Kidney capillary endothelial cell (primary cell): ENCODE measurements around the gene SMIM27.

Experiments used
- DNase-seq: peaks from one replicate; pipeline ENCODE4 v3.0.0-alpha.2; 2018; ENCODE audit warnings: low spot score

The SMIM27 gene

DNA sequence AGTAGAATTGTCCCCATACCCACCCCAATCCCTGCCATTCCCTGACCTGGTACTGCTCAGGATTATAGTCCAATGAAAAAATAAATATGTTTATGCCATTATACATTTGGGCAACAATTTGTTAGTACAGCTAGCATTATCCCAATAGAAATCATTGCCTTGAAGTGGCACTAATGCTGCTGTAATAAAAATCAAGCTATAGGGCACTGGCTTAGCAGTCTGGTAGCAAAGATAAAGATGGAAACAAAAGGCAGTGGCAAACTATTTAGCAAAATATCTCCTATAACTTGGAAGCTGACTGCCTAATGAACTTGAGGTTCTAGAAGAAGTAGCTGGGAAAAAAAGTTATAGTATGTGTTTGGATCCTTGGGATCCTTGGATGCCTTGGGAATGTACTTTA is 2.5 kb downstream of the SMIM27 start:
- DNase-seq = no peak

DNA sequence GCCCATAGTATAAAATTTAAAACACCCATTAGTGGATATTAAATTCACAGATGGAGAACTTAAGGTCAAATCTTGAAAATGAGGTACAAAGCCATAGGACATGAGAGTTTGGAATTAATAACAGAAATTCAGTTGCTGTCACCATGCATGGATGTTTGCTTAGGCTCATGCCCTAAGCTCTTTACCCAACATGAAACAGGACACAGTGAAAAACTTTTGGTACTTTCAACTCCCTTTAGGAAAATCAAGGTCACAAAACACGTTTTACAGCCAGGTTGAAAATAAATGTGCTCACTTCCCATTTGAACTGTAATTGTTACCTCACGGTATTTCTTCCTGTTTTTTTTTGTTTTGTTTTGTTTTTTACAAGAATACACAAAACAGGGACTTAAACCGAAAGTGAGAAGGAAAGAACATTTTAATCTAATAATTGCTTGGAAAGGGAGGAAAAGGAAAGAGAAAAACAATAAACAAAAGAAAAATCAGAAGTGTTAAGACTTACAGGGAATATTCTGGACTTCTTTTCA is 6.3 kb downstream of the SMIM27 start:
- DNase-seq = no peak

- DNase-seq = no peak
Observed at GRCh38 chr9:32565967-32566366, 13.8 kb downstream of the SMIM27 start.

DNA sequence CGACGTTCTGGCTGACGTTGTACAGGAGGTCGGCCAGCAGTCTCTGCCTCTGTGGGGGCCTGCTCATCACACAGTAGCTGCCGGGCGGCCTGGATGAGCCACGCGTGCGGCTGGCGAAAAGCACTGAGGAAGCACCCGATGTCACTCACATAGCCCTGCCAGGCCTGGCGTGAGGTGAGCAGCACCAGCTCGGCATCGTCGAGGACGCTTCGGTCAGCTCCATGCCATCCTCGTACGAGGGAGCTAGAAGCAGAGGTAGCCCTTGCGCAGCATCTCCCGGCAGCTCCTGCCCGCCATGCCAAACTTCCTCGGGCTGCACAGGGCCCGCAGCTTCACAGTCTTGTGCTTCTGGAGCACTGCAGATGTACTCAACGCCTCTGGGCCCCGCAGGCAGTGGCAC is 14.6 kb downstream of the SMIM27 start:
- DNase-seq = no peak

DNA sequence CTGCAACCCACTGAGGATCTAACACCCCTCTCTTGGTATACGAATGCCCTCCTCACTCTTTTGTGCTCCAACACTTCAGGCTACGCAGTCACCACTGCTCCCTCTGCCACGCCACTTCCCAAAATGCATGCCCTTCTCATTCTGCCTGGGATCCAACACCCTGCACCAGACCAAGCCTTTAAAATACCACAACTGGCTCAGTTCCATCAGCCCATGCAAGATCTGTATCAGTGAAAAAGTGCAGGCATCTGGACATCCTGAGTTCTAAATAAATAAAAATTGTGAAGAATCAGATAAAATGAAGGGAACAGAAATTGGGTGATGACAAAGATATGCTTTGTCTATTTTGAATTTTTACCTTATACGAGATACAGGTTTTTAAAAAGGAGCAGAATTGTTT is 18.1 kb downstream of the SMIM27 start:
- no peak for DNase-seq

- peak; percentile 80 for DNase-seq
Observed at GRCh38 chr9:32571969-32572899, 20.1 kb downstream of the SMIM27 start.

GRCh38 chr9:32572900-32573523 is 20.9 kb downstream of the SMIM27 start, which contains the start of gene NDUFB6:
TSS of gene NDUFB6 (minus strand) at chr9:32573159. CDS start at chr9:32573060, 99 bp downstream.
- peak; percentile 89 for DNase-seq

- DNase-seq = no peak
Observed at GRCh38 chr9:32573821-32574220, 21.7 kb downstream of the SMIM27 start.

DNA sequence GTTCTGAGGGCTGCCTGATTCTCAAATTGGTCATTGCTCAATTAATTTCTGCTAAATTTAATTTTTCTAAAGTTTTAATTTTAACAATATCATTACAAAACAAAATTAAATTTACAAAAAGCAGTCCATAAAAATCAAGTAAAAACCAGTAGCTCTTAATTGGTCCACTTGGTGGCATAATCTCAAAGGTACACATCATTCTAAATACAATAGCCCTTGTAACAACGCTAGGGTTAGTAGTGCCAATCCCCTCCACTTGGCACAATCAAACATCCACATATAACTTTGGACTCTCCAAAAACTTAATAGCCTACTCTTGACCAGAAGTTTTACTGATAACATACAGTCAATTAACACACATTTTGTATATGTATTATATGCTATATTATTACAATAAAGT is 22.7 kb downstream of the SMIM27 start:
- DNase-seq = no peak

DNA sequence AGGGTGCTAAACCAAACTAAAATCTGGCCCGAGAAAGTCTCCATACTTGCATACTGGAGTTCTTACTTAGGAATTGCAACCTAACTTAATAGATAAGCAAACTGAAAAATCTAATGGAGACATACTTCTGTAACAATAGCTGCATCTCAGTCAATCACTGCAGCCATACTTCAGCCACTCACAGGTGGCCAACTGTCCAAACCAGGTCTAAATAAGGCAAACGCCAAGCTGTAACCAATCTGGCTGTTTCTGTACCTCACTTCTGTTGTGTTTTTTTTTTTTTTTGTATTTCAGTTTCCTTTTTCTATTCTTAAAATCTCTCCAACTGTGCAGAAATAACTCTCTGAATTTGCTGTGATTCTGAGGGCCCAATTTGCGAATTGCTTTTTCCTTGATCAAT is 25.2 kb downstream of the SMIM27 start:
- no peak for DNase-seq

DNA sequence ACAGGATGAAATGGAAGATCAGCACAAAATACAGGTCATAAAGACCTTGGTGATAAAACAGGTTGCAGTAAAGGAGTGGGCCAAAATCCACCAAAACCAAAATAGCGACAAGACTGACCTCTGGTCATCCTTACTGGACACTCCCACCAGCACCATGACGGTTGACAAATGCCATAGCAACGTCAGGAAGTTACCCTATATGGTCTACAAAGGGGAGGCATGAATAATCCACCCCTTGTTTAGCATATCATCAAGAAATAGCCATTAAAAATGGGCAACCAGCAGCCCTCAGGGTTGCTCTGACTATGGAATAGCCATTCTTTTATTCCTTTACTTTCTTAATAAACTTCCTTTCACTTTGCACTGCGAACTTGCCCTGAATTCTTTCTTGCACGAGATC is 26.8 kb downstream of the SMIM27 start:
- no peak for DNase-seq

DNA sequence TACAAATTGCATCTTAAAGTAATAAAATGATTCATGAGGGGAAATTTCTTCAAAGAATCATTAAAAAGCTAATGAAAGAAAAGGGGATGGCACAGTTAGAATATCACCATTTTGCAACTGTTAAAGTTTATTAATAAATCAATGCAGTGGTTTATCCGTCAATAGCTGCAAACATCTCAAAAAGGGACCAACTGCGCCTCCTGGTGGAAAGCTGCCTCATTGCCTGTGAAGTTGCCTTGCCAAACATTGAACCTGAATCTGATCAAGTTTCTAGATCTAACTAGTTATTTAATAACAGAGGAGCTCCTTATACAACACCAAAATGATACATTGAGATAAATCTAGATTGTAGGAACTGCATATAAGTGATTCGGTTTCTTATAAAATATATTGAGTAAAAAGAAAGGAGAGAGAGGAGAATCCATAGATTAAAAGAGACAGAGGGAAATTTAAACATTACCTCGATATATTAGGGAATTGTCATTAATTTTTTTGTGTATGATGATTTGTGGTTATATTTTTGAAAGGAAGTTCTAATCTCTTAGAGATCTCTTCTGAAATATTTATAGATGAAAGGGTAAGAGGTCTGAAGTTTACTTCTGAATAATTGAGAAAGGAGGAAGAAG is 27.7 kb downstream of the SMIM27 start:
- peak; percentile 55 for DNase-seq

DNA sequence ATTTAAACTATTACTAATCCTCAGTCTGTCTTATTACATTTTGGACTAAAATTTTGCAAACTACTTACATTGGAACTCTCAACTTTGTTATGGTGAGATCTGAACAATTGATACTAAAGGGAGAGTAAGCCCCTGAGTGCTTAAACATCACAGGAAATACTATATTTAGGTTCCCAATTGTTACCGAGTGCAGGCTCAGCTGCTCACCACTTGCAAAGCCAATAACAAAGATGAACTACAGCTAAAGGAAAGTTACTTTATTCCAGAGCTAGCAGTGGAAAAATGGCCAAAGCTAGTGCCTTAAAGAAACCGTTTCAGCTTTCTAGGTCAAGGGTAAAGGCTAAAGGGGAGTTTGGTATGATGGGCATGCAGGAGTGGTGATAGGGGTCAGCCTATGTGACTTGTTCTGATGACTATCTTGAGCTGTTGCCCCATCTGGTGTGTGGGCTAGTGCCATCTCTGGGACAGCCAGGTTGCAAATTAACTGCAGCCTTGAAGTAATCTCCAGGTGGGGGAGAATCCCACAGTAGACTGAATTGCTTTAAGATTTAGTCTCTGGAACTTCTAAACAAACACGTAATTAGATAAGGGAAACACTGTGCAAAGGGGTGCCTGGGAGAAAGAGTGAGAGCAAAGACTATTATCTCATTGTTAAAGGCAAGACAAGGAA is 28.6 kb downstream of the SMIM27 start:
- no peak for DNase-seq

DNA sequence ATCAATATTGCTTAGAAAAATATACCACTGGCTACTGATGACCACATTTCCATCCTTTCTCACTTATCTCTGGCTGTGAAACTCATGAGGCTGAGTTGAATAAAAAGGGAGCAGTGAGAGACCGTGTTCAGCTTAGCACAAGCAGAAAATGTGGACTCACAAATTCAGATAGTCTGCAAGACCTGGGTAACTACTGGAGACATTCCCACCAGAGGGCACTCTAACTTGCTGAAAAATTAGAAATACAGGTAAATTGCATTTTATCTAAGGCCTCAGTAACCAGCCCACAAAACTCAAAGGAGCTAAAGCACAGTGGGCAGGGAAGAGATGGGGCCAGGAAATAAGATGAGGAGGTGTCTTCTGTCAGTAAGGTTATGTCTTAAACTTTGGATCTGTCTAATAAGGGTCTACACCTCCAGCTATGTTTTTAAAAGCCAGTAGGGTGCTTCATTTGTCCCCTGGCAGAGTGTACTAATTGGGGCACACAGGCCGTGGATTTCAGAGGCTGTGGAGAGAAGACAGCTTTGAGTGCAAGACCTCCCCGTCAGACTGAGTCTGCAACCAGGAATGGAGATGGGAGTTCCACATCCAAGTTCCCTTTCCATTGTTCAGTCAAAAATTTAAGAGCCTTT is 29.5 kb downstream of the SMIM27 start:
- no peak for DNase-seq

GRCh38 chr9:32584784-32585183 is 32.7 kb downstream of the SMIM27 start:
- no peak for DNase-seq

- DNase-seq = no peak
Observed at GRCh38 chr9:32587901-32588300, 35.8 kb downstream of the SMIM27 start.

- no peak for DNase-seq
Observed at GRCh38 chr9:32589083-32589723, 37.1 kb downstream of the SMIM27 start.

DNA sequence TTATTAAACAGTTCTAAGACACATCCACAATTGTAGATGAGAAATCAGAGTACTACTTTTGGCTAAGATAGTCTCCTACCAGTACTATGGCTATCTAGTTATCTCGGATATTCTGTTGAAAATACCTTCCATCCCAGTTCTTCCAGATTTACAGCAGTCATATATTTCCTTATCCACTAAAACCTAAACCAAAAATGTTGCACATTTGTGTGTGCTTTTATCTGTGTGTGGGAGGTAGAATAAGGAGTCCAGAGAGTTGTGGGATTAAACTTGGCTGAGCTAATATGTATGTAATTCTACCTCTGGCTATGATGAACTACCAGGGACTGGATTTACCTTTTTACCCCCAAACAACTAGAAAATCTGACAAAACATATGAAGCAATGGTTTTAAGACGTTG is 38.3 kb downstream of the SMIM27 start:
- DNase-seq = no peak

GRCh38 chr9:32590898-32591297 is 38.8 kb downstream of the SMIM27 start:
- DNase-seq = no peak

GRCh38 chr9:32596096-32596865 is 44.2 kb downstream of the SMIM27 start:
- no peak for DNase-seq
